ENCODE data around the gene ATP5IF1. TPM values are rescaled to one million over a fixed set of nuclear protein-coding genes. Genes with fewer than 3 reads are reported as not detected.

The ATP5IF1 gene
- total and polyA plus RNA-seq, 9 of the 15 experiments (the other 6 are each of a cell fraction or from before 2014, with no cell fraction given) = 292 to 1,422 (median 388) TPM

GRCh38 chr1:28266920-28267322 is 31.0 kb downstream of the ATP5IF1 start (continued):
- TF ChIP-seq, protein P1, sequence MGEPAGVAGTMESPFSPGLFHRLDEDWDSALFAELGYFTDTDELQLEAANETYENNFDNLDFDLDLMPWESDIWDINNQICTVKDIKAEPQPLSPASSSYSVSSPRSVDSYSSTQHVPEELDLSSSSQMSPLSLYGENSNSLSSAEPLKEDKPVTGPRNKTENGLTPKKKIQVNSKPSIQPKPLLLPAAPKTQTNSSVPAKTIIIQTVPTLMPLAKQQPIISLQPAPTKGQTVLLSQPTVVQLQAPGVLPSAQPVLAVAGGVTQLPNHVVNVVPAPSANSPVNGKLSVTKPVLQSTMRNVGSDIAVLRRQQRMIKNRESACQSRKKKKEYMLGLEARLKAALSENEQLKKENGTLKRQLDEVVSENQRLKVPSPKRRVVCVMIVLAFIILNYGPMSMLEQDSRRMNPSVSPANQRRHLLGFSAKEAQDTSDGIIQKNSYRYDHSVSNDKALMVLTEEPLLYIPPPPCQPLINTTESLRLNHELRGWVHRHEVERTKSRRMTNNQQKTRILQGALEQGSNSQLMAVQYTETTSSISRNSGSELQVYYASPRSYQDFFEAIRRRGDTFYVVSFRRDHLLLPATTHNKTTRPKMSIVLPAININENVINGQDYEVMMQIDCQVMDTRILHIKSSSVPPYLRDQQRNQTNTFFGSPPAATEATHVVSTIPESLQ (CRISPR knock-in tag; IDR thresholded peaks at IDR 0.05) = peak; percentile 80; the same call in 1 of the 2 replicates
- peak; percentile 48 to 89; a peak in 2 of 4 replicates for TF ChIP-seq RCOR1 (IDR thresholded peaks at IDR 0.05; ENCODE audit: borderline replicate concordance in 1 of 2, low read depth in 2 of 2, low read length in 2 of 2)
- TF ChIP-seq NFIX (CRISPR knock-in tag; IDR thresholded peaks at IDR 0.05; ENCODE audit: low read depth) = no peak
- 0 out of 2 replicates have a peak, but pooled peaks have one; percentile 44 for TF ChIP-seq RB1 (IDR thresholded peaks at IDR 0.05; ENCODE audit: low read depth)
- TF ChIP-seq TCF3 (CRISPR knock-in tag; IDR thresholded peaks at IDR 0.05) = peak; percentile 73
- TF ChIP-seq ETV5 (CRISPR knock-in tag; IDR thresholded peaks at IDR 0.05; ENCODE audit: low read depth) = peak; percentile 67; the same call in 1 of the 2 replicates
- peak; percentile 39; the same call in 1 of the 2 replicates for TF ChIP-seq BHLHE40 (IDR thresholded peaks at IDR 0.05; ENCODE audit: low read length)
- TF ChIP-seq, protein P2, sequence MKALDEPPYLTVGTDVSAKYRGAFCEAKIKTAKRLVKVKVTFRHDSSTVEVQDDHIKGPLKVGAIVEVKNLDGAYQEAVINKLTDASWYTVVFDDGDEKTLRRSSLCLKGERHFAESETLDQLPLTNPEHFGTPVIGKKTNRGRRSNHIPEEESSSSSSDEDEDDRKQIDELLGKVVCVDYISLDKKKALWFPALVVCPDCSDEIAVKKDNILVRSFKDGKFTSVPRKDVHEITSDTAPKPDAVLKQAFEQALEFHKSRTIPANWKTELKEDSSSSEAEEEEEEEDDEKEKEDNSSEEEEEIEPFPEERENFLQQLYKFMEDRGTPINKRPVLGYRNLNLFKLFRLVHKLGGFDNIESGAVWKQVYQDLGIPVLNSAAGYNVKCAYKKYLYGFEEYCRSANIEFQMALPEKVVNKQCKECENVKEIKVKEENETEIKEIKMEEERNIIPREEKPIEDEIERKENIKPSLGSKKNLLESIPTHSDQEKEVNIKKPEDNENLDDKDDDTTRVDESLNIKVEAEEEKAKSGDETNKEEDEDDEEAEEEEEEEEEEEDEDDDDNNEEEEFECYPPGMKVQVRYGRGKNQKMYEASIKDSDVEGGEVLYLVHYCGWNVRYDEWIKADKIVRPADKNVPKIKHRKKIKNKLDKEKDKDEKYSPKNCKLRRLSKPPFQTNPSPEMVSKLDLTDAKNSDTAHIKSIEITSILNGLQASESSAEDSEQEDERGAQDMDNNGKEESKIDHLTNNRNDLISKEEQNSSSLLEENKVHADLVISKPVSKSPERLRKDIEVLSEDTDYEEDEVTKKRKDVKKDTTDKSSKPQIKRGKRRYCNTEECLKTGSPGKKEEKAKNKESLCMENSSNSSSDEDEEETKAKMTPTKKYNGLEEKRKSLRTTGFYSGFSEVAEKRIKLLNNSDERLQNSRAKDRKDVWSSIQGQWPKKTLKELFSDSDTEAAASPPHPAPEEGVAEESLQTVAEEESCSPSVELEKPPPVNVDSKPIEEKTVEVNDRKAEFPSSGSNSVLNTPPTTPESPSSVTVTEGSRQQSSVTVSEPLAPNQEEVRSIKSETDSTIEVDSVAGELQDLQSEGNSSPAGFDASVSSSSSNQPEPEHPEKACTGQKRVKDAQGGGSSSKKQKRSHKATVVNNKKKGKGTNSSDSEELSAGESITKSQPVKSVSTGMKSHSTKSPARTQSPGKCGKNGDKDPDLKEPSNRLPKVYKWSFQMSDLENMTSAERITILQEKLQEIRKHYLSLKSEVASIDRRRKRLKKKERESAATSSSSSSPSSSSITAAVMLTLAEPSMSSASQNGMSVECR (CRISPR knock-in tag; IDR thresholded peaks at IDR 0.05) = no peak
- peak; percentile 99 for TF ChIP-seq C11orf30 (IDR thresholded peaks at IDR 0.05; ENCODE audit: low read depth)
- TF ChIP-seq, protein P3, sequence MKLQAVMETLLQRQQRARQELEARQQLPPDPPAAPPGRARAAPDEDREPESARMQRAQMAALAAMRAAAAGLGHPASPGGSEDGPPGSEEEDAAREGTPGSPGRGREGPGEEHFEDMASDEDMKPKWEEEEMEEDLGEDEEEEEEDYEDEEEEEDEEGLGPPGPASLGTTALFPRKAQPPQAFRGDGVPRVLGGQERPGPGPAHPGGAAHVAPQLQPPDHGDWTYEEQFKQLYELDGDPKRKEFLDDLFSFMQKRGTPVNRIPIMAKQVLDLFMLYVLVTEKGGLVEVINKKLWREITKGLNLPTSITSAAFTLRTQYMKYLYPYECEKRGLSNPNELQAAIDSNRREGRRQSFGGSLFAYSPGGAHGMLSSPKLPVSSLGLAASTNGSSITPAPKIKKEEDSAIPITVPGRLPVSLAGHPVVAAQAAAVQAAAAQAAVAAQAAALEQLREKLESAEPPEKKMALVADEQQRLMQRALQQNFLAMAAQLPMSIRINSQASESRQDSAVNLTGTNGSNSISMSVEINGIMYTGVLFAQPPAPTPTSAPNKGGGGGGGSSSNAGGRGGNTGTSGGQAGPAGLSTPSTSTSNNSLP (IDR thresholded peaks at IDR 0.05; ENCODE audit: borderline replicate concordance, low read depth, low read length) = no peak
- TF ChIP-seq PRDM10 (IDR thresholded peaks at IDR 0.05; ENCODE audit: partially characterized antibody) = peak; percentile 81
- no peak for TF ChIP-seq FOXP1 (CRISPR knock-in tag; IDR thresholded peaks at IDR 0.05)
- peak; percentile 82 for TF ChIP-seq GATAD2A (IDR thresholded peaks at IDR 0.05)
- TF ChIP-seq SMAD3 (CRISPR knock-in tag; conservative IDR thresholded peaks at IDR 0.05) = no peak
- peak; percentile 42; the same call in 1 of the 2 replicates for TF ChIP-seq L3MBTL2 (IDR thresholded peaks at IDR 0.05)

All from K562 (cell line).